Brain pericyte (primary cell): ENCODE results near the gene LIPH.

Experiments used
- DNase-seq: peaks from one replicate; pipeline ENCODE4 v3.0.0-alpha.2; 2012; ENCODE audit warnings: low read depth, low spot score

Gene LIPH

GRCh38 chr3:185540695-185541094, 11.7 kb downstream of the LIPH start:
- no peak for DNase-seq

- no peak for DNase-seq
These were observed 12.5 kb downstream of the LIPH start for GRCh38 chr3:185539934-185540333.

- peak; percentile 42 for DNase-seq
These were observed 14.9 kb downstream of the LIPH start for GRCh38 chr3:185537369-185537970.

GRCh38 chr3:185534511-185534910, 17.9 kb downstream of the LIPH start:
- no peak for DNase-seq

GRCh38 chr3:185532901-185533300, 19.5 kb downstream of the LIPH start:
- no peak for DNase-seq

- no peak for DNase-seq
These were observed 21.5 kb downstream of the LIPH start for GRCh38 chr3:185530856-185531255.

GRCh38 chr3:185528532-185528931, 23.9 kb downstream of the LIPH start:
- no peak for DNase-seq

- DNase-seq: no peak
These were observed 25.0 kb downstream of the LIPH start for GRCh38 chr3:185527364-185527763.

GRCh38 chr3:185526349-185526951, 25.9 kb downstream of the LIPH start:
- DNase-seq: no peak

- DNase-seq: no peak
These were observed 30.8 kb downstream of the LIPH start for GRCh38 chr3:185521349-185522138.

GRCh38 chr3:185519021-185519420, 33.4 kb downstream of the LIPH start:
- no peak for DNase-seq

GRCh38 chr3:185517387-185518130, 34.8 kb downstream of the LIPH start:
- DNase-seq: no peak

GRCh38 chr3:185511711-185512110, 40.7 kb downstream of the LIPH start:
- no peak for DNase-seq

- no peak for DNase-seq
These were observed 43.9 kb downstream of the LIPH start for GRCh38 chr3:185508335-185508991.

GRCh38 chr3:185507883-185508282, 44.5 kb downstream of the LIPH start:
- DNase-seq: no peak

GRCh38 chr3:185504636-185505035, 47.8 kb downstream of the LIPH start:
- no peak for DNase-seq

GRCh38 chr3:185503521-185503920, 48.9 kb downstream of the LIPH start:
- DNase-seq: no peak

GRCh38 chr3:185502987-185503386, 49.4 kb downstream of the LIPH start:
- no peak for DNase-seq

- DNase-seq: peak; percentile 66
These were observed 53.6 kb downstream of the LIPH start, which contains the start of gene TMEM41A for GRCh38 chr3:185498503-185499396. TSS of gene TMEM41A (minus strand) at chr3:185499035. CDS start at chr3:185498961, 74 bp downstream.

- no peak for DNase-seq
These were observed 62.1 kb downstream of the LIPH start for GRCh38 chr3:185490241-185490640.

- no peak for DNase-seq
These were observed 62.9 kb downstream of the LIPH start for GRCh38 chr3:185489462-185489861.
